Activated CD8-positive, alpha-beta memory T cell treated with anti-CD3 and anti-CD28 coated beads, Interleukin-2, amount 50 U/mL, for 24 hours (primary cell): Measurements from ENCODE around the gene PCA3.

Experiments used
- DNase-seq: peaks from one replicate; pipeline ENCODE4 v3.0.0-alpha.2; 2020; ENCODE audit errors: extremely low read depth

The PCA3 gene

DNA sequence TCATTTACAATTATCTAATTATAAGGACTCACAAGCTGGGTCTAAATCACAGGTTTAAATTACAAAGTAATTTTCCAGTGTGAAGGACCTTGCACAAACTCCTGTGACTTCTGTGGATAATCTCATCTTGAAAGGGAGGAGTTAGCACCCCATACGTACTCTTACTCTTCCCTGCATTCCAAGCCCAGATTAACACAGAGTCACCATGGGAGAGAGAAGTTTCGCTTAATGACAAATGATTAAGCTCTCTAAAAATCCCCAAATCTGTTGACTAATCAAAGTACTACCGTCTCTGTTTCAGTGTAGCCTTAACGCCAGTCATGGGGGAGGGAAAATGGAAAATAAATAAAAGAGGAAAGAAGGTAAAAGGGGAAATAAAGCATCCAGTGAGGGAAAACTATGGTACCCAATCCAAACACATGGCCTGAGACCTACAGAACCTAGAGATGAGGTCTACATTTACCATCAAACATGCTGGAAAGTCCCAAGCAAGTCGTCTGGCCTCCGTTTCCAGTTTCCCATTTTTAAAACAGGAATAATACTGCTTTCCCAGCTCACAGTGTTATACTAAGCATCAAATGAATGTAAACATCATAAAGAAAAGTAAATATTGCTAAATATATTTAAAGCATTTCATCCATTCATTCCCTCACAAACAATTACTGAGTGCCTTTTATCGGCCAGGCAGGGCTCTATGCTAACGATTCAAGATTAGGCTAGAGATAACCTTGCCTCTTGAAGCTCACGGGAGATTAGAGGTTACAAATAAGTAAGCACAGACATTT lies 63.2 kb downstream of the PCA3 start:
- no peak for DNase-seq

DNA sequence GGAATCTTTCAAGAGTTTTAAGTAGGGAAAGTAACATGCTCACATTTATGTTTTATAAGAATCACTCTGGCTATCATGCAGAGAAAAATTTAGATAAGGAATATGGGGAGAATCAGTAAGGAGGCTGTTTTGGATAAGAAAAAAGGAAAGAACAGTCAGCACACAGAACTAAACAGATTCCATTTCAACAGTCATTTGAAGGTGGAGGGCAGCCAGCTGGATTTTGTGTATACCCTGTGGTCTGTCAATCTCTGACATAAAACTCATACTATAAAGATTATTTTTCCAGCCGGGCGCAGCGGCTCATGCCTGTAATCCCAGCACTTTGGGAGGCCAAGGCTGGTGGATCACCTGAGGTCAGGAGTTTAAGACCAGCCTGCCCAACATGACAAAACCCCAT lies 64.2 kb downstream of the PCA3 start:
- no peak for DNase-seq

- DNase-seq: no peak
These were observed 71.5 kb downstream of the PCA3 start for GRCh38 chr9:76835571-76836283.
